Endothelial cell of hepatic sinusoid (primary cell): ENCODE data around the gene LRRN4.
"Not testable (repeated sequence)": the region's sequence is repeated elsewhere in the genome, so short reads cannot be mapped to it uniquely, and the experiment has no call there.

ENCODE experiments used
- in situ Hi-C: cut with HindIII; loops from 2 replicates; pipeline ENCODE4 v1.10.0; 2017; ENCODE audit warnings: low sequenced_read_pairs

LRRN4 gene

DNA sequence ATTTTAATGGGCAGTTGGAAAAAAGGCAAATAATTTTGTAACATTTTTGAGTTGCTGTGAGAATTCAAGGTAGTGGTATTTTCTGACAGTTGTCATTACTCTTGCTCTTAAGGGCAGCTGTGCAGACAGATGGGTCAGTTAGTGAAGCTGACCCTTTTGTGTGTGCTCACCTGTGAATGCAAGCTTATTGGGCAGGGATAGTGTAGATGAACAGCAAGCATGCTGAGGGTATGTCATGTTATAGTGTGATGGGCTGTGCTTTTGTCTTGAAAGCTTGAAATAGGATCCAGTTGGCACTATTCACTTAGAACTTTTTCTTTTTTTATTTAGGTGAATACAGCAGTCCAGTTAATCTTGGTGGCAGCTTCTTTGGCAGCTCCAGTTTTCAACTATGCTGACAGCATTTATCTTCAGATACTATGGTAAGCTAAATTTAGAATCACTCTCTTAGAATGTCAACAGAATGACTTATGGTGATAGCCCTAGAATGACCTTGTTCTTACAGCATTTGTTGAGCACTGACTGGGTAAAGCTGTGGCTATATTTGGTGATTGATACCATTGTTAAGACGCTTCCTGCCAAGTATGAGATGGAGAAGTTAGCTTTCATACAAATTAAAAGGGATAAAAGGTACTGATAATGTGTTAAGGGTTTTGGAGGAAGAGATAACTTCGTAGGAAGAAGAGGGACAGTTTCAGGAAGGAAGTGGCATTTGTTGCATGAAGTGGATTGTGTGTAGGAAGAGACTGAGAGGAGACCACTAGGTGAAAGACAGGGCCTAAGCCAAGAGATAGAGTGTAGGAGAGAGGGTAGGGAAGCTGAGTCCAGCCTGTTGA, 19.5 kb downstream of the LRRN4 start:
- in situ Hi-C loops = no loop called here

DNA sequence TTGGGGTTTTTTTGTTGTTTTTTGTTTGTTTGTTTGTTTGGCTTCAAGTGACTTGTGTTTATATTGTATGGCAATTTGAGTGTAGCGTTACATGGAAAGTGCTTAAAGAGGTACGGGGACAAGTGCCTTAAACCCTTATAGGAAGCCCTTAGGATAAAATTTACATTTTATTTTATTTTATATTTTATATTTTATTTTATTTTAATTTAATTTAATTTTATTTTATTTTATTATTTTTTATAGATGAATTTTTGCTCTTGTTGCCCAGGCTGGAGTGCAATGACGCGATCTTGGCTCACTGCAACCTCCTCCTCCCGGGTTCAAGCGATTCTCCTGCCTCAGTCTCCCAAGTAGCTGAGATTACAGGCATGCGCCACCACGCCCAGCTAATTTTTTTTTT, 21.0 kb downstream of the LRRN4 start:
- in situ Hi-C loops = not testable (repeated sequence)

DNA sequence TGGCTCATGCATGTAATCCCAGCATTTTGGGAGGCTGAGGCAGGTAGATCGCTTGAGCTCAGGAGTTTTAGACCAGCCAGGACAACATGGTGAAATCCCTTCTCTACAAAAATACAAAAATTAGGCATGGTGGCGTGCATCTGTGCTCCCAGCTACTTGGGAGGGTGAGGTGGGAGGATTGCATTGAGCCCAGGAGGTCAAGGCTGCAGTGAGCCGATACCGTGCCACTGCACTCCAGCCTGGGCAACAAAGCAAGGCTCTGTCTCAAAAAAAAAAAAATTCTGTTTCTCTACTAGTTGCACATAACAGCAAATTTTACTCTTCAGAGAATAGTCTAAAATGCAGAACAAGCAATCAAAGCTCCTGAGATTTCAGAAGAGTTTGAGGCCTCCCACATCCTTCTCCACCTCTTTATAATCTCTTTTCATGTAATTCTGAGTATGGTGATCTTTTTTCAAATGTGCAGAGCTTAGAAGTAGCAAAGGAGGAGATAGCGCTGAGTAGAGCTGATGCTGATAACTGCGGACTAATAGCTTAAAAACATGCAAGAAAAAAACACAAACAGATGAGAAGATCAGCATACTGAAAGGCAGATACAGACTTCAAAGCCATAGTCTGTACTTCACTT, 23.3 kb downstream of the LRRN4 start:
- in situ Hi-C loops = no loop called here

DNA sequence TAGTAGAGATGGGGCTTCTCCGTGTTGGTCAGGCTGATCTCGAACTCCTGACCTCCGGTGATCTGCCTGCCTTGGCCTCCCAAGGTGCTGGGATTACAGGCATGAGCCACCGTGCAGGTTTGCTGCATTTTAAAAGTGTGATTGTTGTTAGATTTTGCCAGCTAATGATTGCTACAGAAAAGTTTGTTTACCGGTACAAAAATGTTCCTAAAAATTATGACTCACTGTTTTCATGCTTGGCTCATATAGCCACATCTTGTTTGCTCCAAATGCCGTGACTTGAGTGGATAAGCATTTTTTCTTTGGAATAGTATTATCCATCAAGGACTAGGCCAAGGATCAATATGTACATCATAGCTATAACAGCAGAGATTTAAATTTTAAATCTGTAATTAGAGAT, 24.3 kb downstream of the LRRN4 start:
- in situ Hi-C loops = no loop called here

DNA sequence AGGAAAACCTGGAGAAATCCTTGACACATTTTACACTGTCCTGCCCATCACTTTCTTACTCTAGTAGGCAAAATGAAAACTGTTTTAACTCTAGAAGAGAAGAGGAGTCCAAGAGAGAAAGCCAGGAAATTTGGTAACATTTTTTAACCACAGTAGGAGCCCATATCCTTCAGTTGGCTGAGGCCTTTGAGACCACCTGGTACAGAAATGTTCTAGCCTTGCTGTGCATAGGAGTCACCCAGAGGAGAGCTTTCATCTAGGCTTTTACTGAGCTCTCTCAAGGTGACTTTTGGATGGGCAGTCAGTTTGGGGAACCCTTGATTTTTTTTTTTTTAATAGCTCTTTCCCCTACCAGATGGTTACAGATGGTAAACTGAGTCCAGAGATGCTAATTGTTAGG, 25.0 kb downstream of the LRRN4 start:
- in situ Hi-C loops = no loop called here

DNA sequence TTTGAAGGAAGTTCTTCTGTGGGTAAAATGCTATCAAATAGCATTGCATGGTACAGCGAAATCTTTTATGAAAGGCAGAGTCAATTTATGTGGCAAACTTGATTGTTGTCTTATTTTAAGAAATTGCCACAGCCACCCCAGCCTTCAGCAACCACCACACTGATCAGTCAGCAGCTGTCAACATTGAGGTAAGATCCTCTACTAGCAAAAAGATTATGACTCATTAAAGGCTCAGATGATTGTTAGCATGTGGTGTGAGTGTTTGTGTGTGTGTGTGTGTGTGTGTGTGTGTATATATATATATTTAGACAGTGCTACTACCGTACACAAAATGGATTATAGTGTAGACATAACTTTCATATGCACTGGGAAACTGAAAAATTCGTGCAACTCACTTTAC, 27.8 kb downstream of the LRRN4 start:
- in situ Hi-C loops = no loop called here

DNA sequence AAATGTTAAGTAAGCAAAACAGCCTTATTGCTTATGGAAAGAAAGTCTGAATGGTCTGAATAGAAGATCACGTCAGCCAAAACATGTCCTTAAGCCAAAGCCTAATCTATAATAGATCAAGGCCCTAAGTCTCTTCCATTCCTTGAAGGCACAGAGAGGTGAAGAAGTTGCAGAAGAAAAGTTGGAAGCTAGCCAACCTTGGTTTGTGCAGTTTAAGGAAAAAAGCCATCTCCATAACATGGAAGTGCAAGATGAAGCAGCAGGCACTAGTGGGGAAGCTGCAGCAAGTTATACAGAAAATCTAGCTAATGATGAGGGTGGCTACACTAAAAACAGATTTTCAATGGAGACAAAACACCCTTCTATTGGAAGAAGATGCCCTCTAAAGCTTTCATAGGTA, 29.1 kb downstream of the LRRN4 start:
- in situ Hi-C loops = no loop called here

DNA sequence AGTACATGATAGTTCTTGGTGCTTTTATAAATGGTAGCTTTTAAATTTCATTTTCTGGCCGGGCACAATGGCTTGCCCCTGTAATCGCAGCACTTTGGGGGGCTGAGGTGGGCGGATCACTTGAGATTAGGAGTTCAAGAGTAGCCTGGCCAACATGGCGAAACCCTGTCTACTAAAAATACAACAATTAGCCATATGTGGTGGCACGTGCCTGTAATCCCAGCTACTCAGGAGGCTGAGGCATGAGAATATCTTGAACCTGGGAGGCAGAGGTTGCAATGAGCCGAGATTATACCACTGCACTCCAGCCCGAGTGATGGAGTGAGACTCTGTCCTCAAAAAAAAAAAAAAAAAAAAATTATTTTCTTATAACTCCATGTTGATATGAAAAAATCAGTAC, 36.0 kb downstream of the LRRN4 start:
- in situ Hi-C loops = loop anchor here (5.0 kb wide), 1 partner anchor 54 kb away; no protein-coding TSS in a partner anchor

DNA sequence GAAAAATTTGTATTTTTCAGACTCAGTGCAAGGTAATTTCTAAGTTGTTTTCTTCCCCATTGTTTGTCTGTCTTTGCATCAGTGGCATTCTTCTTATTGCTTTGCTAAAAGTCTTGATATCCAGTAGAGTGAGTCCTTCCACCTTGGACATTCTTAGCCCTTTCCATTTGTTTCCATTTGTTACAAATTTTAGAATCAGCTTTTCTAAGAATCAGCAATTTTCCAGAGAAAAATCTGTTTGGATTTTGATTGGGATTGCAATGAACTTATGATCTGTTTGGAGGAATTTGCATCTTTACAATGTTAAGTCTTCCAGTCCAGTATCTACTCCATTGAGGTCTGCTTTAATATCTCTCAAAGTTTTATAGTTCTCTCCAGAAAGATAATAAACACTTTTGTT, 36.4 kb downstream of the LRRN4 start:
- in situ Hi-C loops = loop anchor here (5.0 kb wide), 1 partner anchor 55 kb away; no protein-coding TSS in a partner anchor

DNA sequence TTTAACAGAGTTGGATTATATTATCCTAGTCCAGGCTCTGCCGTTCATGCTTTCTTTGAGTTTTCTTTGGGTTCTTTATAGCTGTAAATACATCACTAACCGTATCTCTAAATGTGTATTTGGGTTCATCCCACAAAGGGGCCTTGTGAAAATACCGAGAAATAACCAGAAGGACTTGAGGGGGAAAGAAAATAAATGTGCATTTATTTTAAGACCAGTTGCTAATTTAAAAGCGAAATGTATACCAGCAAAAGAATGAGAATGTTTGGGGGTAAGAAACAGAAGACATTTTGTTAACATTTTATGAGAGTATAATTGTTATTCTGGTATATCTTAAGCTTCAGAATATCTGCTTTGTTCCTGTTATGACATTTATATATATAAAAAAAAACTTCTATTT, 38.9 kb downstream of the LRRN4 start:
- in situ Hi-C loops = loop anchor here (5.0 kb wide), 1 partner anchor 57 kb away; no protein-coding TSS in a partner anchor

DNA sequence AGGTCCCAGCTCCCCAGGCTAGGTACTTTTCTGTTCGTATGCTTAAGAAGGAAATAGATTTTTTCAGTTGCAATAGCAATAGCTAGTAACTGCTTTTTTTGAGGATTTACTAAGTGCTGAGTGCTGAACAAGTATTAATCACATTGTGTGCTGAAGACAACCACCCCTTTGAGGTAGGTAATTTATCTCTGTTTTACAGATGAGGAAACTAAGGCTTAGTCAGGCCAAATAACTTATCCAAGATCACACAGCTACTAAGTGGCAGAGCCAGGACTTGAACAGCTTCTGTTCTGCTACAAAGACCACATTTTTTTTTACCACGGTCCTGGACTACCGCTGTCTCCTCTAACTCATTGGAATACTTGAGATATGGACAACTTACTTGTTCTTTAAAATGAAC, 39.8 kb downstream of the LRRN4 start:
- in situ Hi-C loops = no loop called here

DNA sequence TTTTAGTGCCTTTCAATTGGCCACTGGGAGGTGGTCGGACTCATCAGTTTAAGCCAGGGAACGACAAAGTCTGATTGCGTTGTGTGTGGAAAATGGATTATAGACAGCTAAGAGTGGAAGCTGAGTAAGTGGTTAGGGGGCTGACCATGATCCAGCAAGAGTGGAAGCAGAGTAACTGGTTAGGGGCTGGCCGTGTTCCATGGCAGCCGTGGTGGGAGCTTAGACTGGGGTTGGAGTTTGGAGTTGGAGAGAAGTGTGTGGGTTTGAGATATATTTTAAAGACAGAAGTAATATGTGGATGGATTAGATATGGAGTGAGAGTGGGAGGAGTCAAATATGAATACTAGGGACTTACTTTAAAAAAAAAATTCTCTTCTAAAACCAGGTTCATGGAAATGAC, 41.7 kb downstream of the LRRN4 start:
- in situ Hi-C loops = no loop called here

DNA sequence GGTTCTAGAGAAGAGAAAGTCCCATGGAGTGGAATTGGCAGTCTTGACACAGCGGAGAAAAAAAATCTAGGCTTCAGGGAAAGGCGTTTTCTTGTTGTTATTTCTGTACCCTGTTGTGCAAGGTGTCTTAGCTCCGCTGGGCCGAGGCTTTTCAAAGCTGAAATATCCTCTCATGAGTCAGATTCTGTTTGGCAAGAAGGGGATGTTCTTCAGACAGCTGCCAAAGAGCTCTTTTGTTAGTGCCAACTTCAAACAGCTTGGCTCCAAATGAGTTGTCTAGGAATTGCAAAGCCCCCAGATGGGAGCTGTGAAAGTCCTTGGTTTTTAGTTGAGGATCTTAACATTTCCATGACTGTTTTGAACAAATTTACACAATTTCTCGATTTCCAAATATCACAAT, 45.6 kb downstream of the LRRN4 start:
- in situ Hi-C loops = no loop called here

DNA sequence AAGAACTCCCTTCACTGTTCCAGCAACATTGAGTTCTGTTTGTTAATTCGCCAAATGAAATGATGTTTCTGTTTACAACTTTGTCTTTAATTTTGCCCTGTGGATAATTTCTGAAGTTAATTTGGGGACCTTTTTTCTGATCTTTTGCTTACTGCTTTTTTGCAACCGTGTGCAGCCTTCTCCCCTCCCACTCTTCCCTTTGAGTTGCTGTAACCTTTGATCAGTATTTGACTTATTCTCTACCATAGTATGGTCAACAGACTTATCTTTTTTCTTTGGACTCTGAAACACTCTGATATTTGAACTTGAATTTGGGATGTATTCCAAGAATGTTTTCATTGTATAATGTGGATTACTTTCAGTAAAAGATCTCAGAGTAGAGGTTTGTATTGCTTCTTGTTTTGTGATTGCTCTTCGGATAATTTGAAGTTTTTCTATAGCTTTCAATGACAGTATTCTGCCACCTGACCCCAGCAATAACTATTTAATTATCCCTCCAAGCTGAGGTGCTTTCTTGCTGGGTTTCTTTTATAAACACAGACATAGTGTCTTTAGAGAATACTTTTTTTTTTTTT, 46.2 kb downstream of the LRRN4 start:
- in situ Hi-C loops = no loop called here

DNA sequence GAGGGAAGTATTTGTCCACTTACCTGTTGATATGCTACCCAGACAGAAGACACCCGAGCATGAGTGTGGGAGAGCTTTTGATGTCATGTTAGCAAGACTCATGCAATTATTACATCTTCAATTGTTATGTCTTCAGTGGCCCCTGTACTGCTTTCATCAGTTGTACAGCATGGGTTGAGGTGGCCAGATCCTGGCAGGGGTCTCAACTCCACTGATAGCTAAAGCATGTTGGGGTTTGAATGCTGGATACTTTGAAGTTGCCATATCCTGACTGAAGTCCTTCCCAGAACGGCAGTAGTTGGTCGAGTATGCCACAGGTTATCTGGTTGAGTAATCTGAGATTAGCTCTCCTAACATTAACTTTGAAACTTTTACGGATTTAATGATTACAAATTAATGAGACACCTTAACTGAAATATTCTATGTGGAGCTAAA, 46.7 kb downstream of the LRRN4 start:
- in situ Hi-C loops = no loop called here

DNA sequence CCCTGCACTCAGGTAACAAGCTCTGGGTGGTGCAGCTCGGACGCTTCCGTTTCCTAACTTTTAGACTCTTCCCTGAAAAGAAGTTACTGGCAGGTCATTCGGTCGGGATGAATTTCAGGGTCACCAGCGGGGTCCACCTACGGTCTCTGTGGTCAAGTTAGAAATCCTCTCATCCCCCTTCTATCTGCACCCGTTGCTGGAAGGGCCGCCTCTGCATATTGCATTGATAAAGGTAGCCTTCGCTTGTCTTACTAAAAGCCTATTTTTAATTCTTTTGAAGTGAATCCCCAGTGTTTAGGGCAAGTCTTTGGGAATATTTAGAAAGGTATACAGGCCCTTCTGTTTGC, 47.3 kb downstream of the LRRN4 start:
- in situ Hi-C loops = no loop called here

DNA sequence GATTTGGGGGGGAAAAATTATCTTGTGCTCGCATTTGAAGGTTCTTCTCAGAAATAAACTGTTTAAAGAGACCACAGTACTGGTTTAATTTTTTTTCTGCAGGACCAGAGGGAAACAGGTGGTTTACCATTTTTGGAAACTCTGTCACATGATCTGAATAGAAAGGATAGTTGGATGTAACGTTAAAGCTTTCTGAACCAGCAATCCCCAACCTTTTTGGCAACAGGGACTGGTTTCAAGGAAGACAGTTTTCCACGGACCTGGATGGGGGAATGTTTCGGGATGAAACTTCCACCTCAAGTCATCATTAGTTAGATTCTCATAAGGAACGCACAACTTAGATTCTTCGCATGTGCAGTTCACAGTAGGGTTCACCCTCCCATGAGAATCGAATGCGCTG, 53.0 kb downstream of the LRRN4 start:
- in situ Hi-C loops = no loop called here

DNA sequence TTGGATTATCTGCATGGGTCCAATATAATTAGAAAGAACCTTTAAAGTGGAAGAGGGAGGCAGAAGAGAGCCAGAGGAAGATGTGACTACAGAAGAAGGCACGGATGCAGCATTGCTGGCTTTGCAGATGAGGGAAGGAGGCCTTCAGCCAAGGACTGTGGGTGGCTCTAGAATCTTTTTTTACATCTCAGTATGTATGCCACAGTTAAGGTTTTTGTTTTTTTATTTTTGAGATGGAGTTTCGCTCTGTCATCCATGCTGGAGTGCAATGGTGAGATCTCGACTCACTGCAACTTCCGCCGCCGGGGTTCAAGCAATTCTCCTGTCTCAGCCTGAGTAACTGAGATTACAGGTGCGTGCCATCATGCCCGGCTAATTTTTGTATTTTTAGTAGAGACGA, 54.1 kb downstream of the LRRN4 start:
- in situ Hi-C loops = no loop called here

DNA sequence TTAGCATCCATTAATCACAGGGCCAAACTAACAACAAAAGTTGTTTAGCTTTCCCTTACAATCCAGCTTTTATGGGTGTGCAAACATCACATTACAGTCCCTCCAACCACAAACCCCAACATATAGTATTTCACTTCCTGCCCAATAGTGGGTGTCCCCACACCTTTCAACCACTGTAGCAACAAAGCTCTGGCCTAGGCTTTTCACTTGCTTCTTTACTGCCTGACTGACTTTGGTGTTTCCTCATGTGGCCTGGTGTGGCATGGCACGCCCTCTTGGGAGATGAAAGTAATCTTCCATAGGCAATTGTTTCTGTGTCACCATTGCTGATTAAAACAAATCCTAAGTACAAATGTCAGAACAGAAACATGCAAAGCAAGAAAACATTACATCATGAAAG, 57.1 kb downstream of the LRRN4 start:
- in situ Hi-C loops = no loop called here

DNA sequence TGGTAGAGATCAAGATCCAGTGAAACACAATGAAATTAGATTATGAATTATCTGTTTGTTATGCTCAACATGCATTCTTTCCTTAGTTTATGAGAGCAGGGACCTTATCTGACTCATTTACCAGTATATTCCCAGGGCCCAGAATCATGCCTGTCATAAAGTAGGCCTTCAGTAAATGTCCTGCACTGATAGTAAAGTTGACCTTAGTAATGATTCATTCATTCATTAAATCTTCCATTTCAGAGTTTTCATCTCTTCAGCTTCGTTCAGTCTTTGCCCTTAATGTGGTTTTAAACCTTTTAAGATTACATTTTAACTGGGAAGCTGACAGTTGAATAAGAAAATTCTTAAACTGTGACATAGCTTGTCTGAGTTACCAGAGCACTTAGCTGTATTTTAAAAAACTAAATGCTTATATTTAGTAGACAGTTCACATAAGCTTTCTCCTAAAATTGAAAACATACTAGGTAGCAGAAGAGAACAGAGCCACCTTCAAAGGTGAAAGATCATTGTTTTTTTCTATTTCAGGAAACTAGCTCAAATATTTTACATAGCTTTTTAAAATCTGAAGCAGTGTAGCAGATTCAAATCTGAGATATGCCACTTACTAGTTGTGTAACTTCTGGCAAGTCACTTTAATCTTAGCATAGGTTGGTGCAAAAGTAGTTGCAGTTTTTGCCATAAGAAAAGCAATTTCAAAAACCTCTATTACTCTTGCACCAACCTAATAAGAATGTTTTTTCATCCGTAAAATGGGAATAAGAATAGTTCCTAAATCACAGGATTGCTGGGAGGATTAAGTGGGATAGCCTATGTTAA, 62.0 kb downstream of the LRRN4 start:
- in situ Hi-C loops = no loop called here

DNA sequence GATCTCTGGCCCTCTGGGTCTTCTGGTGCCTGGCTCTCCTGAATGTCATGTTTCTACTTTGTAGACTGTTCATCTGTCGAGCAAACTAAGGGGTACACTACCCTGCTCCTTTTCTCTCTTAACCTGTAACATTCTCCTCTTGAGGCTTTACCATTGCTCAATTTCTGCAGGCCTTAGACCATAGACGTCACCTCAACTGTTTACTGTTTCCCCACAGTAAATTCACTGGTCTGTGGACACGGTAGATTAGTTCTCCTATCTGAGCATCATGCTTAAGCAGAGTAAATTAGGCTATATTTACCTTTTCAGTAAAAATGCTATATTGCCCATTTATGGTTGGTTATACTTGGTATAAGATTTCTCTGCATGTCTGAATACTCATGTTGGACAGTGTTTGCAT, 62.9 kb downstream of the LRRN4 start:
- in situ Hi-C loops = no loop called here
